SU-DHL-6 (cell line): ENCODE data around the gene ITGA11.

Experiments used
- H2AFZ ChIP-seq: fragments of 200-600 bp; sonication (generic); 2 replicates; pipeline ENCODE4 v1.6.1; 2014; ENCODE audit warnings: low read depth, mild to moderate bottlenecking, moderate library complexity, mixed read lengths, antibody characterized with exemption, low read length; ENCODE audit not compliant: severe bottlenecking
- H3F3A ChIP-seq: fragments of 200-600 bp; shearing (Covaris generic); 2 replicates; pipeline ENCODE4 v1.6.0; 2016; ENCODE audit warnings: antibody characterized with exemption, mild to moderate bottlenecking; ENCODE audit not compliant: insufficient read depth
- H3K27ac ChIP-seq: fragments of 200-600 bp; sonication (generic); 2 replicates; pipeline ENCODE4 v1.5.1; 2016; ENCODE audit warnings: low read depth, mild to moderate bottlenecking, low read length, moderate library complexity, mixed read lengths
- H3K27me3 ChIP-seq: fragments of 200-600 bp; sonication (generic), shearing (Covaris generic); 2 replicates; pipeline ENCODE4 v1.6.0; 2014; ENCODE audit warnings: mild to moderate bottlenecking, low read length
- H3K36me3 ChIP-seq: fragments of 200-600 bp; sonication (generic); 2 replicates; pipeline ENCODE4 v1.6.1; 2014; ENCODE audit warnings: mild to moderate bottlenecking, low read length, mixed read lengths
- H3K4me2 ChIP-seq: fragments of 300-600, 200-600 bp; shearing (Covaris generic), sonication (generic); 2 replicates; pipeline ENCODE4 v1.6.0; 2014; ENCODE audit warnings: low read length, low read depth, mild to moderate bottlenecking; ENCODE audit not compliant: poor library complexity, severe bottlenecking
- H3K4me3 ChIP-seq: fragments of 200-600 bp; sonication (generic); 2 replicates; pipeline ENCODE4 v1.5.1; 2014; ENCODE audit warnings: antibody characterized with exemption, low read length, mild to moderate bottlenecking, mixed read lengths; ENCODE audit not compliant: insufficient read depth, poor library complexity, severe bottlenecking
- H3K79me2 ChIP-seq: fragments of 200-600 bp; sonication (generic); 2 replicates; pipeline ENCODE4 v1.6.1; 2014; ENCODE audit warnings: mild to moderate bottlenecking, low read length, moderate library complexity; ENCODE audit not compliant: insufficient read depth
- H3K9ac ChIP-seq: fragments of 200-600 bp; sonication (generic); 2 replicates; pipeline ENCODE4 v1.7.0; 2014; ENCODE audit warnings: mild to moderate bottlenecking, low read length
- H3K9me2 ChIP-seq: fragments of 200-600 bp; sonication (generic); replicated peaks from 2 replicates; pipeline ENCODE4 v1.6.1; 2014; ENCODE audit warnings: low read length; ENCODE audit not compliant: insufficient read depth
- H3K9me3 ChIP-seq: fragments of 200-600 bp; sonication (generic); 2 replicates; pipeline ENCODE4 v1.6.1; 2014; ENCODE audit warnings: low read length, mixed read lengths; ENCODE audit not compliant: insufficient read depth
- H4K20me1 ChIP-seq: fragments of 200-600 bp; sonication (generic); 2 replicates; pipeline ENCODE4 v1.6.1; 2014; ENCODE audit warnings: low read depth, mild to moderate bottlenecking, antibody characterized with exemption, low read length, moderate library complexity, mixed read lengths
- EZH2phosphoT487 ChIP-seq: fragments of 200-600 bp; sonication (generic), shearing (Covaris generic); conservative IDR thresholded peaks from 2 replicates; pipeline ENCODE4 v1.6.1; 2018; ENCODE audit warnings: mild to moderate bottlenecking, antibody characterized with exemption, low read length, moderate library complexity, mixed read lengths
- TF ChIP-seq, protein P1 (sequence below): fragments of 200-600 bp; sonication (generic); IDR thresholded peaks from one replicate; pipeline ENCODE4 v1.5.1; 2017; ENCODE audit warnings: antibody characterized with exemption, mild to moderate bottlenecking, low read length, moderate library complexity; ENCODE audit not compliant: insufficient read depth, poor library complexity, severe bottlenecking

Gene ITGA11

GRCh38 chr15:68335251-68335650 is 96.7 kb downstream of the ITGA11 start:
- H3K4me2 ChIP-seq, result no peak overlapping the region

DNA sequence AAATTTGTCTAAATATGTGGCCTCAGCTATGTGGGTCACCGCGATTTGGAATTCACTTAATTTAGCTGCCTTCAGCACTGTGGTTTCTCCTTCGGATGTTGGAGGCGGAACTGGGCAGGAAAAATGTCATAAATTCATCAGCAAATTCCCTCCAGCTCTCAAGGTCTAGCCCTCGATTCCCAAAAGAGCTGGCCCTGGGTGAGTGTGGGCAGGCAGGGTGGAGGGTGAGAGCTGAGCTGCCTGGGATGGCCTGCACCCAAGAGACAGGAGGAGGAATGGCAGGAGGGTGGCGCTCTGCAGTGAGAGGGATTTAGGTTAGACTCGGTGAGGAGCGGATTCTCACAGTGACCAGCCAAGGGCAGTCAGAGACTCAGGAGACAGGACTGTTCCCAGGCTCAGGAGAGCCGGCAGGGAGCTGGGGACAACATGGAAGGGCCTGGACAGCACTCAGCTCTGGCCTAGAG is 97.3 kb downstream of the ITGA11 start:
- Histone ChIP-seq H3F3A (no peaks in the 10 kb centered on the region), H3K9ac (no peak overlapping the region), H3K9me3 (no peaks in the 10 kb centered on the region), H3K9me2 (no peaks in the 10 kb centered on the region), H3K4me3 (no peak overlapping the region), H4K20me1 (no peaks in the 10 kb centered on the region), H2AFZ (no peak overlapping the region), H3K4me2 (no peak overlapping the region), H3K27me3 (no peaks in the 10 kb centered on the region), H3K36me3 (no peaks in the 10 kb centered on the region), H3K27ac (no peak overlapping the region), H3K79me2 (no peaks in the 10 kb centered on the region)
- no peak for TF ChIP-seq EZH2phosphoT487
- TF ChIP-seq, protein P1, sequence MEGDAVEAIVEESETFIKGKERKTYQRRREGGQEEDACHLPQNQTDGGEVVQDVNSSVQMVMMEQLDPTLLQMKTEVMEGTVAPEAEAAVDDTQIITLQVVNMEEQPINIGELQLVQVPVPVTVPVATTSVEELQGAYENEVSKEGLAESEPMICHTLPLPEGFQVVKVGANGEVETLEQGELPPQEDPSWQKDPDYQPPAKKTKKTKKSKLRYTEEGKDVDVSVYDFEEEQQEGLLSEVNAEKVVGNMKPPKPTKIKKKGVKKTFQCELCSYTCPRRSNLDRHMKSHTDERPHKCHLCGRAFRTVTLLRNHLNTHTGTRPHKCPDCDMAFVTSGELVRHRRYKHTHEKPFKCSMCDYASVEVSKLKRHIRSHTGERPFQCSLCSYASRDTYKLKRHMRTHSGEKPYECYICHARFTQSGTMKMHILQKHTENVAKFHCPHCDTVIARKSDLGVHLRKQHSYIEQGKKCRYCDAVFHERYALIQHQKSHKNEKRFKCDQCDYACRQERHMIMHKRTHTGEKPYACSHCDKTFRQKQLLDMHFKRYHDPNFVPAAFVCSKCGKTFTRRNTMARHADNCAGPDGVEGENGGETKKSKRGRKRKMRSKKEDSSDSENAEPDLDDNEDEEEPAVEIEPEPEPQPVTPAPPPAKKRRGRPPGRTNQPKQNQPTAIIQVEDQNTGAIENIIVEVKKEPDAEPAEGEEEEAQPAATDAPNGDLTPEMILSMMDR, result no peak

More at GRCh38 chr15:68335251-68335650, 96.7 kb downstream of the ITGA11 start:
- no peaks in the 10 kb centered on the region for H3K79me2 ChIP-seq
- no peak overlapping the region for H2AFZ ChIP-seq
- no peaks in the 10 kb centered on the region for H3F3A ChIP-seq
- no peaks in the 10 kb centered on the region for H4K20me1 ChIP-seq
- no peak overlapping the region for H3K27ac ChIP-seq
- no peak overlapping the region for H3K9ac ChIP-seq
- H3K9me3 ChIP-seq, result no peaks in the 10 kb centered on the region
- H3K36me3 ChIP-seq, result no peaks in the 10 kb centered on the region
- TF ChIP-seq, protein P1, result no peak
- no peak for TF ChIP-seq EZH2phosphoT487
- no peaks in the 10 kb centered on the region for H3K27me3 ChIP-seq
- no peaks in the 10 kb centered on the region for H3K9me2 ChIP-seq
- no peak overlapping the region for H3K4me3 ChIP-seq

DNA sequence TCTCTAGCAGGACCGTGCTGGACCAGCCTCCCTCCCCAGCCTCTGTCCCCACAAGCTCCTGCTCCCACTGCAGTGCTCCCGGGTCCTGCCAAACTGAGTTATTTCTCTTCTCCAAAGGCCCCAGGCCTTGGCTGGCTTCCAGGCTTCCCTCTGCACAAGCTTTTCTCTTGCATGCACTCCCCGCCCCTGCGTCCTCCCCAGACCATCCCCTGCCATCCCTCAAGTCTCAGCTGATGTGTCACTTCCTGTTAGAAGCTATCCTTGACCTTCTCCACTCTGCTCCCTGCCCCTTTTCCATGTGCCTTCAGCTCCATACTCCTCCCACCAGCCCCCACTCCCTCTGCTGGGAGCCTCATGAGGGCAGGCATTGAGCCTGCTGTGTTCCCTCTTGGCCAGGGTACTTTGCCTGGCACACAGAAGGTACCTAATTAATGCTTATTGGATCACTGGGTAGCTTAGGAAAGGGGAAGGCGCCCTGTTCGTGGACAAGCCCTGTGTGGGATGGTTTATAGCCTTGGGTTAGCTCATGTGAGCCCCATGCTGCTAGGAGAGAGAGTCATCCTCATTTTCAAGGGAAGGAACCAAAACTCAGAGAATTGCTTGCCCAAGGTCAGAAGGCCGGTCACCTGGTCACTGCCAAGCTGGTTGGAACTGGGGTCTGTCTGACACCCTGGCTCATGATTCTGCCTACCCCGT is 98.0 kb downstream of the ITGA11 start:
- TF ChIP-seq EZH2phosphoT487, result no peak
- TF ChIP-seq, protein P1, result no peak
- no peak overlapping the region for H3K9ac ChIP-seq
- H3K4me2 ChIP-seq, result no peak overlapping the region
- H3K27me3 ChIP-seq, result no peaks in the 10 kb centered on the region
- no peaks in the 10 kb centered on the region for H3F3A ChIP-seq
- H2AFZ ChIP-seq, result no peak overlapping the region
- no peaks in the 10 kb centered on the region for H3K9me3 ChIP-seq
- H3K9me2 ChIP-seq, result no peaks in the 10 kb centered on the region
- no peak overlapping the region for H3K27ac ChIP-seq
- no peak overlapping the region for H3K4me3 ChIP-seq
- H3K36me3 ChIP-seq, result no peaks in the 10 kb centered on the region
- H3K79me2 ChIP-seq, result no peaks in the 10 kb centered on the region
- no peaks in the 10 kb centered on the region for H4K20me1 ChIP-seq
